GM06990 (cell line): ENCODE measurements around the gene PTPRO.

Experiments used
- DNase-seq: peaks from one replicate; pipeline ENCODE4 v3.0.0-alpha.2; 2011; ENCODE audit not compliant: insufficient read length; ENCODE audit errors: extremely low read depth
- H3K27me3 ChIP-seq: replicated peaks from 2 replicates; pipeline ENCODE4 v1.6.0; 2011; ENCODE audit warnings: low read length; ENCODE audit not compliant: control insufficient read depth, insufficient read depth
- H3K36me3 ChIP-seq: 2 replicates; pipeline ENCODE4 v1.5.1; 2011; ENCODE audit warnings: low read length; ENCODE audit not compliant: control insufficient read depth, insufficient read depth
- H3K4me3 ChIP-seq: replicated peaks from 2 replicates; pipeline ENCODE4 v1.5.1; 2011; ENCODE audit warnings: low read depth, mild to moderate bottlenecking, control low read depth, low read length
- CTCF ChIP-seq: IDR thresholded peaks from 2 replicates; pipeline ENCODE4 v1.5.1; 2011; ENCODE audit warnings: low read length, control low read depth, mild to moderate bottlenecking, inconsistent platforms; ENCODE audit not compliant: insufficient read depth, poor library complexity, severe bottlenecking

PTPRO gene

GRCh38 chr12:15561396-15561795 lies 239.1 kb downstream of the PTPRO start:
- TF ChIP-seq CTCF = no peak
- Histone ChIP-seq H3K27me3 (no peaks in the 10 kb centered on the region), H3K36me3 (no peaks in the 10 kb centered on the region), H3K4me3 (no peak overlapping the region)
- no peak for DNase-seq

GRCh38 chr12:15562263-15562662 lies 240.0 kb downstream of the PTPRO start:
- Histone ChIP-seq H3K36me3 (no peaks in the 10 kb centered on the region), H3K27me3 (no peaks in the 10 kb centered on the region), H3K4me3 (no peak overlapping the region)
- no peak for DNase-seq
- no peak for TF ChIP-seq CTCF

GRCh38 chr12:15563663-15564062 lies 241.4 kb downstream of the PTPRO start:
- no peaks in the 10 kb centered on the region for H3K27me3 ChIP-seq
- no peak for TF ChIP-seq CTCF
- H3K36me3 ChIP-seq = no peaks in the 10 kb centered on the region
- DNase-seq = no peak
- no peak overlapping the region for H3K4me3 ChIP-seq

GRCh38 chr12:15574353-15574752 lies 252.0 kb downstream of the PTPRO start:
- DNase-seq = no peak
- no peak overlapping the region for H3K4me3 ChIP-seq
- no peaks in the 10 kb centered on the region for H3K27me3 ChIP-seq
- no peak for TF ChIP-seq CTCF
- no peaks in the 10 kb centered on the region for H3K36me3 ChIP-seq

- TF ChIP-seq CTCF = no peak
- no peak for DNase-seq
- no peaks in the 10 kb centered on the region for H3K36me3 ChIP-seq
- H3K27me3 ChIP-seq = no peaks in the 10 kb centered on the region
- no peak overlapping the region for H3K4me3 ChIP-seq
Observed at GRCh38 chr12:15575671-15576541, 253.6 kb downstream of the PTPRO start.
